A549 (cell line): Measurements from ENCODE around the gene SCUBE3. TPM values are rescaled to one million over a fixed set of nuclear protein-coding genes. Genes with fewer than 3 reads are reported as not detected.

ENCODE experiments used
- ATAC-seq, 2 experiments: fragments of 200-7000 bp in 1 of 2; fragments of >200 bp in 1 of 2; cut with Nextera tagmentation in 1 of 2; cut with Tn5 transposase in 1 of 2; 3 replicates each; pipeline versions ENCODE4 v1.8.0 to v1.9.1; 2018 to 2020; ENCODE audit warnings: mild to moderate bottlenecking in 1 of 2, moderate library complexity in 1 of 2
- CTCF ChIA-PET: fragments of 300-600 bp; sonication (Branson Sonifier 250); formaldehyde crosslinking; extraction: SDS; loops from one replicate; lab custom pipeline; 2021; ENCODE audit warnings: antibody characterized with exemption, inconsistent platforms; lab: Yijun Ruan, JAX
- POLR2A ChIA-PET: fragments of 350-600 bp; formaldehyde crosslinking; extraction: SDS; loops from one replicate; lab custom pipeline; 2021; ENCODE audit warnings: antibody characterized with exemption, inconsistent platforms; lab: Yijun Ruan, JAX
- DNase-seq, 2 experiments: peaks; one replicate each; pipeline versions ENCODE4 v3.0.0 to v3.0.0-alpha.2; 2011 to 2016; ENCODE audit warnings: low read depth in 1 of 2, low spot score in 1 of 2
- FAIRE-seq: peaks from 2 replicates; lab custom pipeline; 2011; peaks lifted over from hg19 to GRCh38; lab: Jason Lieb, UNC
- H3K27ac ChIP-seq, 2 experiments: fragments of >200 bp; sonication (Bioruptor Twin); formaldehyde crosslinking; 3 replicates each; pipeline ENCODE4 v1.5.1; 2016 to 2017
- H3K4me1 ChIP-seq: fragments of >200 bp; sonication (Bioruptor Twin); formaldehyde crosslinking; 3 replicates; pipeline ENCODE4 v1.6.1; 2016
- H3K4me2 ChIP-seq: fragments of >200 bp; sonication (Bioruptor Twin); formaldehyde crosslinking; 3 replicates; pipeline ENCODE4 v1.6.1; 2016
- H3K4me3 ChIP-seq: fragments of >200 bp; sonication (Bioruptor Twin); formaldehyde crosslinking; 3 replicates; pipeline ENCODE4 v1.5.1; 2016
- H3K9me3 ChIP-seq: fragments of >200 bp; sonication (Bioruptor Twin); formaldehyde crosslinking; 3 replicates; pipeline ENCODE4 v1.6.1; 2016
- CHD2 ChIP-seq: fragments of 150-350 bp; IDR thresholded peaks from 2 replicates; pipeline ENCODE4 v1.6.1; 2014; ENCODE audit warnings: low read length; ENCODE audit not compliant: partially characterized antibody
- ESRRA ChIP-seq: fragments of 150-350 bp; IDR thresholded peaks from 2 replicates; pipeline ENCODE4 v1.6.1; 2014; ENCODE audit warnings: mild to moderate bottlenecking, low read length, borderline replicate concordance
- HDAC2 ChIP-seq: fragments of 200-600 bp; sonication (generic); IDR thresholded peaks from 2 replicates; pipeline ENCODE4 v1.6.1; 2016
- HEYL ChIP-seq: fragments of 250-450 bp; sonication (Bioruptor Pico); IDR thresholded peaks from 2 replicates; pipeline ENCODE4 v1.8.0; 2021; ENCODE audit warnings: mild to moderate bottlenecking, moderate library complexity
- HOXB13 ChIP-seq: fragments of 250-450 bp; sonication (Bioruptor Pico); IDR thresholded peaks from 2 replicates; pipeline ENCODE4 v1.5.0; 2020; ENCODE audit warnings: low read depth, mild to moderate bottlenecking, moderate library complexity
- JUN ChIP-seq, 2 experiments: fragments of >200 bp; sonication (Bioruptor Twin); formaldehyde crosslinking; IDR thresholded peaks; 2 replicates in 1 of 2; 3 replicates in 1 of 2; pipeline ENCODE4 v1.6.1; 2016 to 2017
- MAFK ChIP-seq: fragments of 450-650 bp; IDR thresholded peaks from 2 replicates; pipeline ENCODE4 v1.6.1; 2014; ENCODE audit not compliant: partially characterized antibody
- MAZ ChIP-seq: fragments of 150-350 bp; IDR thresholded peaks from 2 replicates; pipeline ENCODE4 v1.6.1; 2014; ENCODE audit warnings: antibody characterized with exemption, low read depth, low read length, borderline replicate concordance
- RCOR1 ChIP-seq: fragments of 150-350 bp; IDR thresholded peaks from 2 replicates; pipeline ENCODE4 v1.6.1; 2014; ENCODE audit warnings: antibody characterized with exemption, low read length, low read depth
- RFX5 ChIP-seq: fragments of 450-650 bp; IDR thresholded peaks from 2 replicates; pipeline ENCODE4 v1.7.1; 2014; ENCODE audit warnings: antibody characterized with exemption, mild to moderate bottlenecking, moderate library complexity
- SMC3 ChIP-seq: fragments of >200 bp; sonication (Bioruptor Twin); formaldehyde crosslinking; IDR thresholded peaks from 3 replicates; pipeline ENCODE4 v1.6.1; 2018; ENCODE audit warnings: inconsistent platforms
- SREBF2 ChIP-seq: fragments of 450-650 bp; IDR thresholded peaks from 2 replicates; pipeline ENCODE4 v1.6.1; 2014; ENCODE audit warnings: mild to moderate bottlenecking, moderate library complexity
- TP53 ChIP-seq: fragments of 250-450 bp; sonication (Bioruptor Pico); IDR thresholded peaks from 2 replicates; pipeline ENCODE4 v1.5.0; 2021; ENCODE audit warnings: mild to moderate bottlenecking, moderate library complexity
- ZFP36 ChIP-seq: fragments of 450-650 bp; IDR thresholded peaks from 2 replicates; pipeline ENCODE4 v1.6.1; 2014; ENCODE audit warnings: borderline replicate concordance; ENCODE audit not compliant: partially characterized antibody
- ZNF302 ChIP-seq: fragments of 250-450 bp; sonication (Bioruptor Pico); IDR thresholded peaks from 2 replicates; pipeline ENCODE4 v1.9.0; 2021; ENCODE audit warnings: inconsistent platforms, mild to moderate bottlenecking, moderate library complexity
- WGBS: methylation state at CpG from one replicate; pipeline ENCODE4 v1.1.6; 2017; ENCODE audit errors: missing lambda C conversion rate; 5-methylcytosine and 5-hydroxymethylcytosine counted together
- polyA plus RNA-seq, 4 experiments: library from polyadenylated mRNA; depleted of rRNA in 3 of 4; stranded (reverse); fragments of >200 nt; fragmentation: RNase III in 1 of 4; extraction: RNeasy Plus Mini Kit Qiagen cat#74134 plus additional on column Dnase treatment in 1 of 4; gene quantifications; 2 replicates in 3 of 4; 3 replicates in 1 of 4; pipeline ENCODE4 v1.2.3, GENCODE V29; 2011 to 2017
- TF ChIP-seq, protein P1 (sequence below): fragments of 250-450 bp; sonication (Bioruptor Pico); IDR thresholded peaks from 2 replicates; pipeline ENCODE4 v1.5.0; 2021; ENCODE audit warnings: mild to moderate bottlenecking, moderate library complexity, borderline replicate concordance
- TF ChIP-seq, protein P2 (sequence below): fragments of 450-650 bp; IDR thresholded peaks from 2 replicates; pipeline ENCODE4 v1.6.1; 2014; ENCODE audit warnings: antibody characterized with exemption
- TF ChIP-seq, protein P3 (sequence below): fragments of 150-350 bp; IDR thresholded peaks from 2 replicates; pipeline ENCODE4 v1.6.1; 2014; ENCODE audit warnings: low read depth, mild to moderate bottlenecking, low read length
- TF ChIP-seq, protein P4 (sequence below): IDR thresholded peaks from 2 replicates; pipeline ENCODE4 v1.6.1; 2012; ENCODE audit warnings: low read depth, borderline replicate concordance
- TF ChIP-seq, protein P5 (sequence below): fragments of 200-600 bp; sonication (generic); IDR thresholded peaks from 2 replicates; pipeline ENCODE4 v1.6.1; 2016; ENCODE audit warnings: antibody characterized with exemption, mild to moderate bottlenecking, moderate library complexity
- TF ChIP-seq, protein P6 (sequence below): fragments of >200 bp; sonication (Bioruptor Twin); formaldehyde crosslinking; IDR thresholded peaks from 2 replicates; pipeline ENCODE4 v1.6.1; 2016

SCUBE3 gene
- polyA plus RNA-seq, 2 of the 4 experiments (the other 2 are of a cell fraction) = 0.06 to 0.13 TPM

DNA sequence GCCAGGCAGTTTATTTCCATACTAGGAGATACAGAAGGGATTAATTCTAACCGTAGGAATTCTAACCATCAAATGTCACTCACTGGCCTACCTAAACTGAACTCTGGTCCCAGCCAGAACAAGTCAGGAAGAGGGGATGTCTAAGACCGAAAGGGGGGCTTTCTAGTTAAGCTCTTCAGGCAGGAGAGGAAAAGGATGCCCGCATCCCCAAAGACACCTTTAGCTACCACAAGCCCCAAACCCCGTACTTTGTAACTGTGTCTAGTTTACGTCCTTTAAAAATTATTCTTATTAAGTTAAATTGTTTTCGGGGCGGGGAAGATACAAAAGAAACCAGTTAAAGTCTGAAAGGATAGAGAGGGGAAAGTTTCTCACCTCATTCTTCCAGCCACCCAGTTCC lies 44.6 kb downstream of the SCUBE3 start:
- Histone ChIP-seq H3K4me3 (peak overlapping the region; percentile 62), H3K27ac (peak overlapping the region; percentile 93 to 100), H3K4me2 (peak overlapping the region; percentile 93), H3K4me1 (peaks cover 21% of the 10 kb centered on the region), H3K9me3 (no peaks in the 10 kb centered on the region)
- no peak for DNase-seq
- FAIRE-seq = no peak
- POLR2A ChIA-PET = interaction anchor here (1.3 kb wide), 2 partner anchors 9 to 60 kb away, joined by 4 read pairs; no protein-coding TSS in a partner anchor
- ATAC-seq = no peak
- no peak for TF ChIP-seq ESRRA
- TF ChIP-seq, protein P1, sequence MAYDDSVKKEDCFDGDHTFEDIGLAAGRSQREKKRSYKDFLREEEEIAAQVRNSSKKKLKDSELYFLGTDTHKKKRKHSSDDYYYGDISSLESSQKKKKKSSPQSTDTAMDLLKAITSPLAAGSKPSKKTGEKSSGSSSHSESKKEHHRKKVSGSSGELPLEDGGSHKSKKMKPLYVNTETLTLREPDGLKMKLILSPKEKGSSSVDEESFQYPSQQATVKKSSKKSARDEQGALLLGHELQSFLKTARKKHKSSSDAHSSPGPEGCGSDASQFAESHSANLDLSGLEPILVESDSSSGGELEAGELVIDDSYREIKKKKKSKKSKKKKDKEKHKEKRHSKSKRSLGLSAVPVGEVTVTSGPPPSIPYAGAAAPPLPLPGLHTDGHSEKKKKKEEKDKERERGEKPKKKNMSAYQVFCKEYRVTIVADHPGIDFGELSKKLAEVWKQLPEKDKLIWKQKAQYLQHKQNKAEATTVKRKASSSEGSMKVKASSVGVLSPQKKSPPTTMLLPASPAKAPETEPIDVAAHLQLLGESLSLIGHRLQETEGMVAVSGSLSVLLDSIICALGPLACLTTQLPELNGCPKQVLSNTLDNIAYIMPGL (CRISPR knock-in tag) = no peak
- TF ChIP-seq MAFK = no peak
- TF ChIP-seq, protein P2, sequence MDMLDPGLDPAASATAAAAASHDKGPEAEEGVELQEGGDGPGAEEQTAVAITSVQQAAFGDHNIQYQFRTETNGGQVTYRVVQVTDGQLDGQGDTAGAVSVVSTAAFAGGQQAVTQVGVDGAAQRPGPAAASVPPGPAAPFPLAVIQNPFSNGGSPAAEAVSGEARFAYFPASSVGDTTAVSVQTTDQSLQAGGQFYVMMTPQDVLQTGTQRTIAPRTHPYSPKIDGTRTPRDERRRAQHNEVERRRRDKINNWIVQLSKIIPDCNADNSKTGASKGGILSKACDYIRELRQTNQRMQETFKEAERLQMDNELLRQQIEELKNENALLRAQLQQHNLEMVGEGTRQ = no peak
- no peak for TF ChIP-seq HOXB13 (CRISPR knock-in tag)
- TF ChIP-seq HEYL = no peak
- TF ChIP-seq HDAC2 = no peak
- no peak for TF ChIP-seq CHD2
- no peak for TF ChIP-seq SMC3
- no peak for TF ChIP-seq RFX5
- no peak for TF ChIP-seq JUN (IDR thresholded peaks at IDR 0.05)
- no peak for TF ChIP-seq TP53 (CRISPR knock-in tag)
- TF ChIP-seq, all 56 proteins: peak for 0
- CTCF ChIA-PET = interaction anchor here (0.9 to 2.1 kb wide), 7 partner anchors 9 to 119 kb away, joined by 3 to 7 read pairs (median 5); no protein-coding TSS in a partner anchor
- WGBS = 58% methylated on average over 7 of the region's 7 CpGs

DNA sequence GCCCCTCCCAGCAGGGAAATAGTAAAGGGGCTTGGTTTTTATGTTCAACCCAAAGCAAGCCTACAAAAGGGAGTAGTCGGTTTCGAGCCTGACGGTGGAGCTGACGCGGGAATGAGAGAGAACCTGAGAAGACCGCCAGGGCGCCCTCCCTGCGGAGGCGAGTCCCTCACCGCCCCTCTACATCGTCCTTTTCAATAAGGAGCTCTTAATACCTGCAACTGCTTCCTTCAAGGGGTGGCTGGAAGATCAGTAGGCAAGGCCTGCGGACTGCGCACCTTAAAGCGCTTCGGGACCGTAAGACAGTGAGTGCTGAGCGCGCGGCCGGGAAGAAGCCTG lies 45.1 kb downstream of the SCUBE3 start:
- peak overlapping the region; percentile 93 to 100 for H3K27ac ChIP-seq
- ChIA-PET CTCF (interaction anchor here (1.0 to 2.1 kb wide), 5 partner anchors 9 to 112 kb away, joined by 3 to 6 read pairs (median 5); no protein-coding TSS in a partner anchor), POLR2A (interaction anchor here (0.6 to 1.3 kb wide), 6 partner anchors 9 to 370 kb away, joined by 3 to 4 read pairs (median 4); partner anchors contain the start of genes ANKS1A, SCUBE3 and TAF11)
- no peaks in the 10 kb centered on the region for H3K9me3 ChIP-seq
- ATAC-seq (peak; percentile 54 to 70), FAIRE-seq (no peak), DNase-seq (peak in 1 of 2 experiments; percentile 59)
- H3K4me2 ChIP-seq = peak overlapping the region; percentile 93
- 2% methylated on average over 16 of the region's 20 CpGs for WGBS
- peak overlapping the region; percentile 62 for H3K4me3 ChIP-seq
- H3K4me1 ChIP-seq = peaks cover 21% of the 10 kb centered on the region
- TF ChIP-seq, protein P3, sequence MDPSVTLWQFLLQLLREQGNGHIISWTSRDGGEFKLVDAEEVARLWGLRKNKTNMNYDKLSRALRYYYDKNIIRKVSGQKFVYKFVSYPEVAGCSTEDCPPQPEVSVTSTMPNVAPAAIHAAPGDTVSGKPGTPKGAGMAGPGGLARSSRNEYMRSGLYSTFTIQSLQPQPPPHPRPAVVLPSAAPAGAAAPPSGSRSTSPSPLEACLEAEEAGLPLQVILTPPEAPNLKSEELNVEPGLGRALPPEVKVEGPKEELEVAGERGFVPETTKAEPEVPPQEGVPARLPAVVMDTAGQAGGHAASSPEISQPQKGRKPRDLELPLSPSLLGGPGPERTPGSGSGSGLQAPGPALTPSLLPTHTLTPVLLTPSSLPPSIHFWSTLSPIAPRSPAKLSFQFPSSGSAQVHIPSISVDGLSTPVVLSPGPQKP = no peak
- TF ChIP-seq, protein P4, sequence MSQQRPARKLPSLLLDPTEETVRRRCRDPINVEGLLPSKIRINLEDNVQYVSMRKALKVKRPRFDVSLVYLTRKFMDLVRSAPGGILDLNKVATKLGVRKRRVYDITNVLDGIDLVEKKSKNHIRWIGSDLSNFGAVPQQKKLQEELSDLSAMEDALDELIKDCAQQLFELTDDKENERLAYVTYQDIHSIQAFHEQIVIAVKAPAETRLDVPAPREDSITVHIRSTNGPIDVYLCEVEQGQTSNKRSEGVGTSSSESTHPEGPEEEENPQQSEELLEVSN = no peak
- no peak for TF ChIP-seq ZFP36
- no peak for TF ChIP-seq SREBF2
- no peak for TF ChIP-seq JUN (IDR thresholded peaks at IDR 0.05)
- TF ChIP-seq, all 56 proteins: peak for 0

DNA sequence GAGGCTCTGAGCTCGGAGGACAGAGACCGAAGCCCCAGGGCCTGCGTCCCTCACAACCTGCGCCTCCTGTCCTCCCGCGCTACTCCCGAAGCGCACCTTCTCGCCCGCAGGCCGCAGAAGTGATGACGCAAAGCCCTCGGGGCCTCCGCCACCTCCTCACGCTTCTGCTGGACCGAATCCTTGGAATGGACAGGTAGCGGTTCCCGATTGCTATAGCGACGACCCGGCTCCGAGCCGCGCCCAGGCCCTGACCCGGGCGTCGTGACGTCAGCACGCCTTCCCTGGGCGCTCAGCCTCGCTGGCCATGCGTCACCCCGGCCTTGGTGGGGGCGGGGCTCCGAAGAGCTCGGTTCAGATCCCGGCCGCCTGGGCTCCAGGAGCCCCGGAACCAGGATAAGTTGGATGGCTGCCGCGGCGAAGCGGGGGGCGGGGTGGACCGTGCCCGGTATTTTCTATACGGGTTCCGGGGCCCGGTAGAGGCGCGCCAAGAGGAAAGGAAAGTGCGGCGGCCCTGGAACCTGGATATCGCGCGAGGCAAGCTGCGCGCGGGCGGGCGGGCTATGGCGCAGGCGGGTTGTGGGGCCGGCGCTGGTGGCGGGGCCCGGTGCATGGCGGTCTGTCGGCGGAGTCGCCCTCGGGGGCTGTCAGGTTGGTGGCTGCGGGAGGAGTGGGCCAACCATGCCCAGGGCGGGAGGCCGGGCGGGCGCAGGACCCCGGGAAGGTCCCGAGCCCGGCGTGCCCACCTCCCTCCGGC lies 45.6 kb downstream of the SCUBE3 start, which contains the start of gene ZNF76:
Gene ZNF76 (plus strand): TSS at position 542 of the 754 bp plus-strand sequence. CDS start 21,417 bp downstream, outside the sequence.
- Histone ChIP-seq H3K9me3 (no peaks in the 10 kb centered on the region), H3K4me2 (peak within 1 kb of the TSS; percentile 97), H3K4me3 (peak within 1 kb of the TSS; percentile 62), H3K27ac (peak within 1 kb of the TSS; percentile 93 to 100), H3K4me1 (peaks cover 21% of the 10 kb centered on the region)
- ChIA-PET CTCF (interaction anchor here (1.0 to 2.1 kb wide), 4 partner anchors 9 to 19 kb away, joined by 3 to 6 read pairs (median 4); no protein-coding TSS in a partner anchor), POLR2A (interaction anchor here (0.6 to 1.3 kb wide), 8 partner anchors 8 to 371 kb away, joined by 3 to 4 read pairs (median 4); partner anchors contain the start of genes ANKS1A, SCUBE3 and TAF11)
- WGBS = no CpG with 5 or more reads among the region's 82 CpGs
- DNase-seq = peak; percentile 87 to 96
- FAIRE-seq = no peak
- ATAC-seq = peak; percentile 92 to 94
- no peak for TF ChIP-seq RCOR1
- TF ChIP-seq, protein P5, sequence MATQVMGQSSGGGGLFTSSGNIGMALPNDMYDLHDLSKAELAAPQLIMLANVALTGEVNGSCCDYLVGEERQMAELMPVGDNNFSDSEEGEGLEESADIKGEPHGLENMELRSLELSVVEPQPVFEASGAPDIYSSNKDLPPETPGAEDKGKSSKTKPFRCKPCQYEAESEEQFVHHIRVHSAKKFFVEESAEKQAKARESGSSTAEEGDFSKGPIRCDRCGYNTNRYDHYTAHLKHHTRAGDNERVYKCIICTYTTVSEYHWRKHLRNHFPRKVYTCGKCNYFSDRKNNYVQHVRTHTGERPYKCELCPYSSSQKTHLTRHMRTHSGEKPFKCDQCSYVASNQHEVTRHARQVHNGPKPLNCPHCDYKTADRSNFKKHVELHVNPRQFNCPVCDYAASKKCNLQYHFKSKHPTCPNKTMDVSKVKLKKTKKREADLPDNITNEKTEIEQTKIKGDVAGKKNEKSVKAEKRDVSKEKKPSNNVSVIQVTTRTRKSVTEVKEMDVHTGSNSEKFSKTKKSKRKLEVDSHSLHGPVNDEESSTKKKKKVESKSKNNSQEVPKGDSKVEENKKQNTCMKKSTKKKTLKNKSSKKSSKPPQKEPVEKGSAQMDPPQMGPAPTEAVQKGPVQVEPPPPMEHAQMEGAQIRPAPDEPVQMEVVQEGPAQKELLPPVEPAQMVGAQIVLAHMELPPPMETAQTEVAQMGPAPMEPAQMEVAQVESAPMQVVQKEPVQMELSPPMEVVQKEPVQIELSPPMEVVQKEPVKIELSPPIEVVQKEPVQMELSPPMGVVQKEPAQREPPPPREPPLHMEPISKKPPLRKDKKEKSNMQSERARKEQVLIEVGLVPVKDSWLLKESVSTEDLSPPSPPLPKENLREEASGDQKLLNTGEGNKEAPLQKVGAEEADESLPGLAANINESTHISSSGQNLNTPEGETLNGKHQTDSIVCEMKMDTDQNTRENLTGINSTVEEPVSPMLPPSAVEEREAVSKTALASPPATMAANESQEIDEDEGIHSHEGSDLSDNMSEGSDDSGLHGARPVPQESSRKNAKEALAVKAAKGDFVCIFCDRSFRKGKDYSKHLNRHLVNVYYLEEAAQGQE = no peak
- no peak for TF ChIP-seq MAFK
- TF ChIP-seq HEYL = no peak
- no peak for TF ChIP-seq ZNF302
- TF ChIP-seq, protein P6, sequence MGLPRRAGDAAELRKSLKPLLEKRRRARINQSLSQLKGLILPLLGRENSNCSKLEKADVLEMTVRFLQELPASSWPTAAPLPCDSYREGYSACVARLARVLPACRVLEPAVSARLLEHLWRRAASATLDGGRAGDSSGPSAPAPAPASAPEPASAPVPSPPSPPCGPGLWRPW = no peak
- no peak for TF ChIP-seq MAZ
